Measurements from ENCODE around the gene RIN3.

The RIN3 gene

DNA sequence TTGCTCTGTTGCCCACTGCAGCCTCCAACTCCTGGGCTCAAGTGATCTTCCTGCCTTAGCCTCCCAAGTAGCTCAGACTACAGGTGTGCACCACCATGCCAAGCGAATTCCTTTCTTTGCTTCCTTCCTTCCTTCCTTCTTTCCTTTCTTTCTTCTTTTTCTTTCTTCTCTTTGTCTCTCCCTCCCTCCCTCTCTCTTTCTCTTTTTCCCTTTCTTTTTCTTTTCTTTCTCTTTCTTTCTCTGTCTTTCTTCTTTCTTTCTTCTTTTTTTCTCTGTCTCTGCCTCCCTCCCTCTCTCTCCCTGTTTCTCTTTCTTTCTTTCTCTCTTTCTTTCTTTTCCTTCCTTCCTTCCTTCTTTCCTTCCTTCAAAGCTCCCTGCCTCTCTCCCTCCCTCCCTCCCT lies 182.0 kb downstream of the RIN3 start:
- DNase-seq = no peak

DNA sequence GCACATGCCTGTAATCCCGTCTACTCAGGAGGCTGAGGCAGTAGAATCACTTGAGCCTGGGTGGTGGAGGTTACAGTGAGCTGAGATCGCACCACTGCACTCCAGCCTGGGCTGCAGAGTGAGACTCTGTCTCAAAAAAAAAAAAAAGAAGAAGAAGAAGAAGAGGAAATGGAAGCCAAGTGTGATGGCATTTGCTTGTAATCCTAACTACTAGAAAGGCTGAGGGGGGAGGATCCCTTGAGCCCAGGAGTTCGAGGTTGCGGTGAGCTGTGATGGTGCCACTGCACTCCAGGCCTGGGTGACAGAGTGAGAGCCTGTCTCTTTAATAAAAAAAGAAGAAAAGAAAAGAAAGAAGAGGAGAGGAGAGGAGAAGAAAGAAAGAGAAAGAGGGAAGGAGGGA lies 182.8 kb downstream of the RIN3 start:
- no peak for DNase-seq

DNA sequence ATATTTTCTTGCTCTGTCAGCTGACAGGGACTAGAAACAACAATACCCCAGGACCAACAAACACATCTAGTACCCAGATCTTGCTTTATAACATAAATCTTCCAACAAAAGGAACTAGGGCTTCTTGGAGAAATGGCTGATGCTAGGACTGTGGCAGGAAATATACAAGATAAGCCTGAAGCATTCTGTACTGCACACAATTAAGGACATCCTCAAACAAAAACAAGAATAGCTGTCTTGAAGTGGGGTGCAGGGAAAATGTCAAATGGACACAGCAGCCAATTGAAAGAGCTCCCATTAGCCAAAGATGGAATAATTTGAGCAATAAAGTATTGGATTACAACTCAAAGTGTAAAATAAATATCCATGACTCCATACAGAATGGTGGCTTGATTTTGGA lies 184.8 kb downstream of the RIN3 start:
- no peak for DNase-seq

DNA sequence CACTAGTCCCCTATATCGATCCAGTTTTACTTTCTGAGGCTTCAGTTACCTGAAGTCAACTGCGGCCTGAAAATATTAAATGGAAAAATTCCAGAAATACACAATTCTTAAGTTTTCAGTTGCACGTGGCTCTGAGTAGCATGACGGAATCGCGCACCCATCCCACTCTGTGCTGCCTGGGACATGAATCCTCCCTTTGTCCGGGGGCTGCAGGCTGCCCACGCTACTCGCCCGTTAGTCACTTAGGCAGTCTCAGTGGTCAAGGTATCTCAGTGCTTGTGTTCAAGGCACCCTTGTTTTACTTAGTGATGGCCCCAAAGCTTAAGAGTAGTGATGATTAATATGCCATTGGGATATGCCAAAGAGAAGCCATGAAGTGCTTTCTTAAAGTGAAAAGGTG lies 188.2 kb downstream of the RIN3 start:
- DNase-seq = no peak

DNA sequence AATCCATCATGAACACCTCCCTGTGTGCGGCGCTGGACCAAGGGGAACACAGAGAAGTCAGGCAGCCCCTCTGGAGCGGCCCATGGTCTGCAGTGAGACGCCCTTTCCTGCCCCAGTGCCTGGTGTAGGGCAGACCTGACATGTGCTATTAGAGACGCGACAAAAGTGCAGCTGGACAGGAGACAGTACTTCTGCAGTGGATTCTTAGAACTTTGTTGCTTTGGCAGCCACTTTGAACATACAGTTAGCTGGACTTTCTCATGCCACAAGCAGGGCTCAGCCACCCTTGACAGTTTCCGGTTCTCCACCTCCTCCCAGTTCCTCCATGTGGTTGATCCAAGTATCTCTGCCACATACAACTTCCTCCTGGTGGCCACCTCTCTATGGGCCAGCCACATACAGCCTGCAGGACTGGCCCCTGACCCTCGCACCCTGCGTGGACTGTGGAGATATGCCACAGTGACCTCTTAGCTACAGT lies 188.9 kb downstream of the RIN3 start:
- peak; percentile 34 for DNase-seq

DNA sequence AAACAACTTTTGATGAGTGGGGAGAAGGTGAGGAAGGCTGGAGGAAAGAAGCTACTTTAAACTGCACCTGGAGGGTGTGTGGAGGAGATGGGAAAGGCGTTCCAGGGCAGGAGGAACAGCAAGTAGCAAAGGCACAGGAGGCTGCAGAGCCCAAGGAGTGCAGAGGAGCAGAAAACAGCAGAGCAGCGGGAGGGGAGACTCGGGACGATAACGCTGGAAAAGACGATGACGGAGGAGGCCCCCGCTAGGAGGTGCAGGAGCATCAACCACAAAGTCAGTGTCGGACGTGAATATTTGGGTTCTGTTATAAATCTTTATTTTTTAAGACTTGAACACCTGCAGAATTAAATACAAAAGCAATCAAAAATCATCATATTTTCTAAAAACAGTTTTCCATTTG lies 189.9 kb downstream of the RIN3 start:
- no peak for DNase-seq

DNA sequence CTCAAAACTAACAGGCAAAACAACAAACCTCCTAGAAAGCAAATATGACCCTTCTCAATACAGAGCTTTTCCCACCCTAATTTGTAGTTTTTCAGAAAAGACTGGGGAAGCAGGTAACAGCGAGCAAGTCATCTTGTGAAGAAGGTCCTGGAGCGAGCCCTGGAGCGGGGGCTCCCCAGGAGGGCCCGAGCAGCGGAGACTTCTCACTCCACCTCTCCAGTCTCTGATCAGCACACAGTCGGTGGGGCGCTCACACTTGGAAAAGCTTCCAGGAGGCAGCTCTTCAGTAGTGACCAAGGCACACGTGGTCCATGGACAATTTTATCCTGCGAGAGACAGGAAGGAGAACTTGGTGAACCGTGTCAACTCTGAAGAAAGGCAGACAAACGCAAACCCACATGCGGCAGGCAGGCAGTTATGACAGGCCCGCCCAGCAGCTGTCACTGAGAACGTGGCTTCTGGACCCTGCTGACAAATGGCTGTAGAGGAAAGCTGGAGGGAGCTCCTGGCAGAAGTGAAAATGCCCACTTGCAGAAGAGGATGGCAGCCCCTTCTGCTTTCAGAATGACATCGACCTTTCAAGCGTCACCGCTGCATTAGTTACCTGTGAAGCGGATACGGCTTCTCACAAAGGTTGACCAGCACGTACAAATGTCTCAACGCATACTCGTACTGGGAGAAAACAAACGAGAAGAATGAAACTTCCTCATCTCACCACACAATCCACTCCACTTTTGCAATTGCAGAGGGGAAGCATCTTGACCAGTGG lies 190.6 kb downstream of the RIN3 start:
- DNase-seq = peak; percentile 49

DNA sequence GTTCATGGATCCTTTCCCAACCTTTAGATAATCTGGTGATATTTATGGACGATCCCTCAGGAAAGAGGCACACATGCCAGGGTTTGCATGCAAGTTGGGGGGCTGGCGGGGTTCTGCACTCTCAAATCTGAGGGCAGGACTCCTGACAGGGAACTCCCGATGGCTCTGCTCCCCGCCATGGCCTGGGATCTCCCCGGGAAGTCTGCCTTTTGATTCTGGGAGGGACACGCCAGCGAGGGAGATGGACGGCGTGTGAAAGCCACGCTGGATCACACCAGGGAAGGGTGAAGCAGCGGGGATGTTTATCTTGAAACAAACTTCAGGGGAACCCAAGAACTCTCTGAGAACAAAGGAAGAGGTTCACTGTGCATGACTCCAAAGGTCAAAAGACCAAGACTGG lies 191.2 kb downstream of the RIN3 start:
- DNase-seq = no peak

DNA sequence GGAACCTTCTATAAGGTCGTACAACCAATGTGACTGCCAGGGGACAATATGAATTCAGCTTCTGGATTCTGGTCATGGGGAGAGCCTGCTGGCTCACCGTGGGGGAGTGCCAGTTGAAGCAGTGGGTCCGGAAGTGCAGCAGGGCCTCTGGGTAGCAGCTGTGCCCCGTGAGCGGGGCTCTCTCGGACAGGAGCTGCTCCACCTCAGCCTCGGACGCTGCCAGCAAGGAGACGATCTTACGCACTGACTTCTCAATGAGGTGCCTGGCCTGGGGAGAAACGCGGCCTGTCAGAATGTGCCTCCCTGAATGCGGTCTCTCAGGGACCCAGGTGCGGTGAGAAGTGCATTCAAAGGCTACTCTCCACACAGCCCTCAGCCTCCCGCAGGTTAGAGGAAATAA lies 192.8 kb downstream of the RIN3 start:
- no peak for DNase-seq

DNA sequence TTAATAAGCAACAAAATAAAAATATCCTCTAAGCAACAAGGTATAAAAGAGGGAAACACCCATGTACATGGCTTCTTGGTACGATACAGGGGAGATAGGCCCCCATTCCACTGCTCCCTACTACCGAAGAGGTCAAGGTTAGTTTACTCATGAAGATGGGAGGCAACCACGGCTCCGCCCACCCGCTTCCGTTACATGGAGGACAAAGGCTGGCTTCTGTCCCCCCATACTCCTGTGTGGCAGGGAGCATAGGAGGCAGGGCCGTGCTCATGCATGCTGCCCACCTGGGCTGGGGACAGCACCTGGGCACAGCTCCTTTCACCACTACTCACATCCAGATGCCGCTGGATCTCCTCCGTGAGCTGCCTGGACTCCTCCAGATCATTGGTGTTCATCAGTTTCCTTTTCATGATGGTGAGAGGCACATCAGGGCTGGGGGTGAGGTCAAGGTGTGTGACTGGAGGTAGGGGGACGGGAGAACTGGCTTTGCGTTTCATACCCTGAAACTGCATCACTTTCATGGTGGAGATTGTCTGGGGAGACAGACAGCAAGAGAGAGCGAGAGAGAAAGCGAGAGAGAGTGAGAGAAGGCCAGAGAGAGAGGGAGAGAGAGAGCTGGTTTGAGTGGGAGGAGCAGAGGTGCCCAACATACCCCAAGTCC lies 195.9 kb downstream of the RIN3 start:
- no peak for DNase-seq

DNA sequence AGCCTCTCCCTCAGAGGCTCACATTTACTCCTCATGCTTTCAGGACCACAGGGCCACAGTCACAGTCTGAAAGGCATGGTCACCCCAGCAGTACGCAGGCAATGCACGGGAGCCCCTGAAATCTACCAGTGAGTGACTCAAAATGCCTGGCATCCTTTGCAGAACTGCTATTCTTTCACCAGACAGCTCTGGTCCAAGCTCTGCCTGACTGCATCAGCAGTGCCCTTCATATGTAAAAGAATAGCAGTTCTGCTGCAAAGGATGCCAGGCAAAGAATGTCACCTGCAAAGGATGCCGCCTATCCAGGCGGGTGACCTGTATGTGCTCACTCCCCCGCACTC lies 196.4 kb downstream of the RIN3 start:
- no peak for DNase-seq

DNA sequence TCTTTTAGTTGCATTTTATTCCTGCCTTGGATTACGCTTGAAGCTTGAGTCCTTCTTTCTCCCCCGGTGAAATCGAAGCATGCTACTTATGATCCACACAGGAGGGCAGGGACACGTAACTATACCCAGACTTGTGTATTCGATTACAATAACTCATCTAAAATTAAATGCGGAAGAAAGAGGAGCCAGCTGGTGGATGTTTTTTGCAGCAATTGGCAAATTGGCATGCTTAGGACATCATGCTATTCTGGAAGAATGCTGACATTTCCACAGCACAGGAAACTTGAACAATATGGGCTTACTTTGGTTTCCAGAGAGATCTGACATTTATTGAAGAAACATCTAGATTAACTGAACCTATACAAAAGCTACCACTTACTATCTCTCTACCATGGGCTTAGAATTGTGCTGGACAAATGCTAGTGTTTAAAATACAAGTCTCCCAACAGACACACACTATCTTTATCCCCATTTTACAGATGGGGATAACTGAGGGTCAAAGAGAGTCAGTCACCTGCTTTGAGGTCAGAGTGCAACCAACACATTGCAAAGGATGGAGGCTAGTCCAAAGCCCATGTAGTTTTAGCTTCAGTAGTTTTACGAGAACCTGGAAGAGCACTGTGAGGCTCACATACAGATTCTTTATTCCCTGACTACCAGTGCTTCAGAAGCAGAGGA lies 198.5 kb downstream of the RIN3 start:
- no peak for DNase-seq

DNA sequence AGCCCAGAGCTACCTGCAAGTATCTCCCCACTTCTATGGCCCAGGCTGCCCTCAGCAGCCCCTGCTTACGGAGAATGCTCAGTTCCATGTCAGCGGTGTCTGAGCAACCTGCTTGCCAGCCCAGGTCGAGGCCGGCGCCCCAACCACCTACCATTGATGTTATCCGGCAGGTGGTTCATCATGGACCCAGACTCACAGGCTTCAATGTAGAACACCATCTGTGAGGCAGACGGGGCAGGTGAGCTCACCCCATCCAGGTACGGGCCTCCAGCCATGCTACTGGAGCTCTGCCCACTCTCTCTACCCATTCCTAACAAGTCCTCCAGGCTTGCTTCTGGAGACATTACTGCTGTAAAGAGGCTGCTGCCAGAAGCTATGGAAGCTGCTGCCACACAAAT lies 199.1 kb downstream of the RIN3 start:
- DNase-seq = no peak

DNA sequence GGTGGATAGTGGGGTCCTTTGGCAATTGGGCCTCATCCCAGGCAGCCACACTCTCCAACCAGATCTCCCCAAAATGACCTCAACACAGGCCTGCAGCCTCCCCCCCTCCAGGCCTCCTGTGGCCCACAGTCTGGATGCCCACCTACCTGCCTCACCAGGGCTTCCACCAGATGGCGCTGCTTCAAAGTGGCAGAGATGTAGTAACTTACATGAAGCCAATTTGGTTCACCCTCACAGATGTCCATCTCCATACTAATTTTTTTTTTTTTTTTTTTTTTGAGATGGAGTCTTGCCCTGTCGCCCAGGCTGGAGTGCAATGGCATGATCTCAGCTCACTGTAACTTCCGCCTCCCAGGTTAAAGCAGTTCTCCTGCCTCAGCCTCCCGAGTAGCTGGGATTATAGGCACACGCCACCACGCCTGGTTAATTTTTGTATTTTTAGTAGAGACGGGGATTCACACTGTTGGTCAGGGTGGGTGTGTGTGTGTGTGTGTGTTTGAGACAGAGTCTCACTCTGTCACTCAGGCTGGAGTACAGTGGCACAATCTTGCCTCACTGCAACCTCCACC lies 201.2 kb downstream of the RIN3 start:
- DNase-seq = peak; percentile 90

DNA sequence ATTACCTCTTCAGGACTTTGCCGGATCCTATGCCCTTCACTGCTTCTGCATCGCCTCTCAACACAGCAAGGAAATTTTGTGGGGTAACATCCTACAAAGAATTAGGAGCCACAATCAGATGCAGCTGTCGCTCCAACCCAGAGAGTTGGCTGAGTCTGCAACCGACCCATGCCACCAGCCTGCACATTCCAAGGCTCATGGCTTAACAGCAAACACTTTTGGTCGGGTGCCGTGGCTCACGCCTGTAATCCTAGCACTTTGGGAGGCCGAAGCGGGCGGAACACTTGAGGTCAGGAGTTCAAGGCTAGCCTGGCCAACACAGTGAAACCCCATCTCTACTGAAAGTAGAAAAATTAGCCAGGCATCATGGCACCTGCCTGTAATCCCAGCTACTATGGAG lies 202.6 kb downstream of the RIN3 start:
- no peak for DNase-seq

DNA sequence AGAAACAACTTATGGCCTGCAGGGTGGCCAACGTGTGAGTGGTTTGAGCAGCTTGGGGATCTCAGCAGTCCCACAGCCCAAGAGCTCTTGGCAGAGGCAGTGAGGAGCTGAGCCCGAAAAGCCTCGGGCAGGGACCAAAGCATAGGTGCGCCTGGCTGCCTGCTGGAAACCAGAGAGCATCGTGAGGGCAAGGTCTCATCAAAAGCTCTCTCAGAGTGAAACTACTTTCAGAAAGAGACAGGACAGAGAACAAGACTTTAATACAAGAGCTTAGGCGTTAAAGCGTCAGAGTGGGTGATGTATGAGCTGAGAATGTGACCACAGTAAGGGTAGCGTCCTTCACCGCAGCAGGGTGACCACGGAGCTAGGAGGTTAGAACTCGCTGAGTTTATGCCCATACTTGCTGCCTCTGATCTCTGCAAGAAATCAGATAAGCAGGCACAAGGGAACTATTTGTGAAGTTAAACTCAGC lies 204.0 kb downstream of the RIN3 start:
- no peak for DNase-seq

DNA sequence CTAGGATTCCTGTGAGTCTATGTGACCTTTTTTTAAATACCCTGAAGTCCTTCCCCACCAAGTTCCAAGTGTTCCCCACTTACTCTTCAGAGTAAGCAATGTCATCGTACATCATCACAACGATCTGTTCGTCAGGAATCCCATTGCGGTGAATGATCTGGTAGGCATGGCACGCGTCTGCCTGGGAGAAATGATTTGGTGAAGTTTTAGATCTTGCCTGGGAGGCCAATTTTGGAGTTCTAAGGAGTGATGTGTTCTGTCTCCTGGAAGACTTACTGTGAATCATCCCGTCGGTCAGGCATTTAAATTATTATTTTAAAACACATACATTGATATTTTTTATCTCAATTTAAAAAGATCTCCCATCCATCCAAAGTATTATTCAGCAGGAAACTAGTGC lies 205.1 kb downstream of the RIN3 start:
- DNase-seq = no peak

DNA sequence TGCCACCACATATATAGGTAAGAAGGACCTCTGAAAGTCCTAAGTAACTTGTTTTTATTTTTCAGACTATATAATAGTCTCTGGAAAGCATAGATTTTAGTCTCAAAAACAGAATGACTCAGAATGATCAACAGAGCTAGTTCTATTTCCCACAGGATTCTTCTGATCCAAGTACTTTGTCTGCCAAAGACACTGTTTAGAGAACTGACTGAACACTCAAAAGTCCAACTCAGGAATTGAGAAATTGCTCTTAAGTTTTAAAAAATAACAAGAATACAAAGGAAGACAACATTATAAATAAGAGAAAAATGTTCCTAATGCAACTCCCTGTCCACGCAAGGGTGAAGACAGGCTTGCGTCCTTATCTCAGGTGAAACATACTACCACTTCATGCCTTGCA lies 205.8 kb downstream of the RIN3 start:
- no peak for DNase-seq

DNA sequence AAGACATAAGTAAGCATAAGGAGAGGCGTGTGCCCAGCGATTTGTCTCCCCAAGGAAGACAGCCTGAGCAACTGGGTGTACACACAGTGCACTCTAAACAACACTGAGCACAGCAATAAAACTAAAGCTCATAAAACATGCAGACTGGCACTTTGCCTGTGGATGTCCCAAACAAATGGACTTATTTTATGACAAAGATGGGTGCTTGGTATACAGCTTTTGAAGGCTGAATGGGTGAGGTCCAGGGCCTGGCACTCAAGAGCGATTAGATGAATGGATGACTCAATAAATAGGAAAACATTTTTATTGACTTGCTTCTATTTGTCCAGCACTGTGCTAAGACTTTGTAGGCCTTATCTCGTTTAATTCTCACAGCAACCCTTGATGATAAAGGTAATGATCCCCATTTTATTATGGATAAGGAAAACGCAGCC lies 206.3 kb downstream of the RIN3 start:
- no peak for DNase-seq

DNA sequence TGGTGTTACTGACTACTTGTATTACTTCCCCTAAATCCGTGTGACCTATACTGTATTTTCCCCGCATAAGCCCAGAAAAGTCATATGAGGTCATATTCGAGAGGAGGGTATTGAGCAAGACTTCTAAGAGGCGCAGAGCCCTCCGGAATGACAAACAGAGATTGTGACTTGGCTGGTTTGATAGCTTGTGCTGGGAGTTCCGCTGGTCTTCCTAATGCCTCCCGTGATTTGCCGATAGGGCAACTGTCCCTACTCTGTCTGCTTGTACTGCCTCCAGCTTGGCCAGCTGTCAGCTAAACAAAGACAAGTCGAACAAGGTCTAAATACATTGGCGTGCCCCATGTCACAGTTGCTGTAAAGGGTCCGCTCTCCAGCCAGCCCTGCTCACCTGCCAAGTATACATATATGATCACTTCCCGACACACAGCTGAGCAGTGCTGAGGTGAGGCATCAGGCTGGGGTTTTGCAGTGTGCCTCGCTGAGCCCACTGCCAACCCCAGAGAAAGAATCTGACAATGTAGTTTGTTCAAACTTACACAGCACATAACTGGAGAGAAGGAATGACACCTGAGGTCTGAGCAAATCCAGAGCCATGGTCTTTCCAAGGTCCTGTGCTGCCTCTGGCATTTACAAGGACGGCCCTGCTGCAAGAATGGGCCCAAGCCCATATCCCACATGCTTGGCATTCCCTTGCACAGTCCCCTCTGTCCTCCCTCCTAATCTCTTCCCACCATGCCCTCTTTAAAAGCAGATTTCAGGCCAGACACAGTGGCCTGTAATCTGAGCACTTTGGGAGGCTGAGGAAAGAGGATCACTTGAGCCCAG lies 211.1 kb downstream of the RIN3 start:
- DNase-seq = no peak

DNA sequence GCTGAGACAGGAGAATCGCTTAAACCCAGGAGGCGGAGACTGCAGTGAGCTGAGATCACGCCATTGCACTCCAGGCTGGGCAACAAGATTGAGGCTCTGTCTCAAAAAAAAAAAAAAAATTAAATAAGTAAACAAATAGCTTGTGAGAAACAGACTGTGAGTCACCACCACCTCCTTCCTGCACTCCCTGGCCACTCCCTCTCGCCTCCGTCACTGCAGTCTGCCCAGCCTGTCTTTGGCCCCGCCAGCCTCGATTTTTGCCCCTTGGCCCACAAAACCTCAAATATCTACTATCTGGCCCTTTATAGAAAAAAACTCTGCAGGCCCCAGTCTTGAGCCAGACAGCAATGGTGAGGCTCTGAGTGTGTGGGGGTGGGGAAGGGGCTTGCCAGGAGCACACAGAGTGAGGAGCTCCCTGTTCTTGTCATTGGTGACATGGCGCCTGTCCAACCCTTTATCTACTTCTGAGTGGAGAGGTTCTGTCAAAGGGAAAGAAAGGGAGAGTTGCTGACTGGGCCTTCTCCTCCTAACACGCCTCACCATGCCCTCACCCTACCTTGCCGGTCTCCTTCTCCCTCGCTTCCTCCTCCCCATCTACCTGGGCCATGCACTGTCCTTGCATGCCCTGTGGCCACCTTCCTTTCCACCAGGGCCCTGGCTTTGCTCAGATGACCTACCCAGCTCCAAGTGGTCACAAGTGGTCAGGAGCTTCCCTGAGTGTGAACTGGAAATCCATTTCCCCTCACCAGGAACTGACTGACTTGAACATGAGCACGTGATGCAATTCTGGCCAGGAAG lies 212.8 kb downstream of the RIN3 start:
- peak; percentile 78 for DNase-seq

DNA sequence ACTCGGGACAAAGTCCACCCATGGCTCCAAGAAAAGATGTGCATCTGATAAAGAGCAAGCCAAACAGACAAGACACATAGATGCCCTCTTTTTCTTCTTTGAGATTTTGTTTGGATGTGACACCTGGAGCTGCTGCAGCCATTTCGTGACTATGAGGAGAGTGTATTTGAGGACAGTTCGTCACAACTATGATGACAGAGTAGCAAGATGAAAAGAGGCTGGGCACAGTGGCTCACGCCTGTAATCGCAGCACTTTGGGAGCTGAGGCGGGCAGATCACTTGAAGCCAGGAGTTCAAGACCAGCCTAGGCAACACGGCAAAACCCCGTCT lies 213.3 kb downstream of the RIN3 start:
- DNase-seq = no peak
